ENCODE measurements around the gene ITSN1. TPM values are rescaled to one million over a fixed set of nuclear protein-coding genes. Genes with fewer than 3 reads are reported as not detected.
"Not testable (repeated sequence)": the region's sequence is repeated elsewhere in the genome, so short reads cannot be mapped to it uniquely, and the experiment has no call there.

The ITSN1 gene
- total and polyA plus RNA-seq, 2 experiments from 2014 or later = 35.5 to 57.1 TPM

- TF ChIP-seq EZH2phosphoT487 (IDR thresholded peaks at IDR 0.05; ENCODE audit: insufficient read depth, low read depth) (no peak), EZH2 (IDR thresholded peaks at IDR 0.05; ENCODE audit: insufficient read depth, poor library complexity, severe bottlenecking) (no peak)
- peaks cover 26% of the 10 kb centered on the region for H3K36me3 ChIP-seq (ENCODE audit: low read depth)
- no peaks in the 10 kb centered on the region for H3K4me1 ChIP-seq (ENCODE audit: insufficient read depth)
- H3K79me2 ChIP-seq (ENCODE audit: insufficient read depth) = no peaks in the 10 kb centered on the region
- no peak overlapping the region for H2AFZ ChIP-seq
- no peak overlapping the region for H3K27ac ChIP-seq
- H3K4me3 ChIP-seq = no peak overlapping the region
- H3K9me2 ChIP-seq (ENCODE audit: insufficient read depth) = no peaks in the 10 kb centered on the region
- in situ Hi-C loops (cut with MboI) = no loop called here
- 92 to 100% methylated on average over 2 of the region's 2 CpGs for WGBS, 2 experiments (ENCODE audit: low coverage in 1 of 2, low lambda C conversion rate in 2 of 2, missing lambda C conversion rate in 2 of 2)
- H3F3A ChIP-seq (ENCODE audit: insufficient read depth) = no peaks in the 10 kb centered on the region
- no peaks in the 10 kb centered on the region for H3K27me3 ChIP-seq (replicated peaks; ENCODE audit: insufficient read depth)
- H4K20me1 ChIP-seq (ENCODE audit: insufficient read depth) = no peaks in the 10 kb centered on the region
- no peak overlapping the region for H3K4me2 ChIP-seq (ENCODE audit: unreplicated experiment)
- H3K9me3 ChIP-seq (ENCODE audit: low read depth) = no peaks in the 10 kb centered on the region
- no peak overlapping the region for H3K9ac ChIP-seq
- no peak for DNase-seq
These were observed 23.9 kb upstream of the ITSN1 start for GRCh38 chr21:33618407-33618806.

DNA sequence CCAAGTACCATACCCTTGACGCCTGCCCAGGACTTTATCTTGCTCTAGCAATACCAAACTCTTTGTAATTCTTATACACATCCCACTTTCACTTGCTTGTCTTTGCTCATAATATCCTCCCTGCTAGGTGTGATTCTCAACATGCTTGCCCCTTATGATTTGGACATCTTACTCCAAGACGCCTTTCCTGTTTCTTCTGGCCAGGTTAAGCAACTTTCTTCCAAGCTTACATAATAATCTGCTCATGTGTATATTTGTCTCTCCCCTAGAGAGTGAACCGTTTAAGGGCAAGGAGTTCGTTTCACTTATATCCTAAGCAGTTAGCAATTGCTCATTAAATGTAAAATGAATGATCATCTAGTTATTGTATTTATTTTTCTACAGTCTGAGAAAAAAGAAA, 22.6 kb upstream of the ITSN1 start:
- Histone ChIP-seq H3K4me2 (ENCODE audit: unreplicated experiment) (no peak overlapping the region), H3K79me2 (ENCODE audit: insufficient read depth) (no peaks in the 10 kb centered on the region), H3K4me1 (ENCODE audit: insufficient read depth) (no peaks in the 10 kb centered on the region), H3K9ac (no peak overlapping the region), H3F3A (ENCODE audit: insufficient read depth) (no peaks in the 10 kb centered on the region), H3K9me2 (ENCODE audit: insufficient read depth) (no peaks in the 10 kb centered on the region), H4K20me1 (ENCODE audit: insufficient read depth) (no peaks in the 10 kb centered on the region), H3K4me3 (no peak overlapping the region), H2AFZ (no peak overlapping the region), H3K9me3 (ENCODE audit: low read depth) (no peaks in the 10 kb centered on the region), H3K27ac (no peak overlapping the region), H3K36me3 (ENCODE audit: low read depth) (peaks cover 32% of the 10 kb centered on the region), H3K27me3 (replicated peaks; ENCODE audit: insufficient read depth) (no peaks in the 10 kb centered on the region)
- DNase-seq = no peak
- WGBS, 2 experiments (ENCODE audit: low coverage in 1 of 2, low lambda C conversion rate in 2 of 2, missing lambda C conversion rate in 2 of 2) = 96 to 99% methylated on average over 4 of the region's 4 CpGs
- TF ChIP-seq EZH2 (IDR thresholded peaks at IDR 0.05; ENCODE audit: insufficient read depth, poor library complexity, severe bottlenecking) (no peak), EZH2phosphoT487 (IDR thresholded peaks at IDR 0.05; ENCODE audit: insufficient read depth, low read depth) (no peak)
- in situ Hi-C loops (cut with MboI) = no loop called here

GRCh38 chr21:33622253-33622652, 20.0 kb upstream of the ITSN1 start:
- H3K9me3 ChIP-seq (ENCODE audit: low read depth) = no peaks in the 10 kb centered on the region
- in situ Hi-C loops (cut with MboI) = no loop called here
- H3K36me3 ChIP-seq (ENCODE audit: low read depth) = peaks cover 25% of the 10 kb centered on the region
- no peaks in the 10 kb centered on the region for H3K9me2 ChIP-seq (ENCODE audit: insufficient read depth)
- H3K27me3 ChIP-seq (replicated peaks; ENCODE audit: insufficient read depth) = no peaks in the 10 kb centered on the region
- no peak overlapping the region for H3K27ac ChIP-seq
- no peak overlapping the region for H2AFZ ChIP-seq
- no peak overlapping the region for H3K9ac ChIP-seq
- peaks cover 5% of the 10 kb centered on the region; the same call in 1 of the 2 replicates for H3K79me2 ChIP-seq (ENCODE audit: insufficient read depth)
- TF ChIP-seq EZH2 (IDR thresholded peaks at IDR 0.05; ENCODE audit: insufficient read depth, poor library complexity, severe bottlenecking) = no peak
- TF ChIP-seq EZH2phosphoT487 (IDR thresholded peaks at IDR 0.05; ENCODE audit: insufficient read depth, low read depth) = no peak
- H3K4me2 ChIP-seq (ENCODE audit: unreplicated experiment) = no peak overlapping the region
- no peak for DNase-seq
- no peaks in the 10 kb centered on the region for H3F3A ChIP-seq (ENCODE audit: insufficient read depth)
- no peaks in the 10 kb centered on the region for H4K20me1 ChIP-seq (ENCODE audit: insufficient read depth)
- no peak overlapping the region for H3K4me3 ChIP-seq
- no peaks in the 10 kb centered on the region for H3K4me1 ChIP-seq (ENCODE audit: insufficient read depth)

- H3K4me1 ChIP-seq (ENCODE audit: insufficient read depth); H3K9me2 ChIP-seq (ENCODE audit: insufficient read depth); H3F3A ChIP-seq (ENCODE audit: insufficient read depth); H3K27ac ChIP-seq; H3K4me3 ChIP-seq; DNase-seq; H3K4me2 ChIP-seq (ENCODE audit: unreplicated experiment); H2AFZ ChIP-seq; H3K9me3 ChIP-seq (ENCODE audit: low read depth); H3K27me3 ChIP-seq (replicated peaks; ENCODE audit: insufficient read depth); in situ Hi-C loops (cut with MboI); H3K9ac ChIP-seq; H4K20me1 ChIP-seq (ENCODE audit: insufficient read depth): not testable (repeated sequence)
- Histone ChIP-seq H3K36me3 (ENCODE audit: low read depth) (peaks cover 36% of the 10 kb centered on the region), H3K79me2 (ENCODE audit: insufficient read depth) (peaks cover 18% of the 10 kb centered on the region; the same call in 1 of the 2 replicates)
- WGBS, 2 experiments (ENCODE audit: low coverage in 1 of 2, low lambda C conversion rate in 2 of 2, missing lambda C conversion rate in 2 of 2) = 95 to 98% methylated on average over 7 of the region's 7 CpGs
These were observed 16.1 kb upstream of the ITSN1 start for GRCh38 chr21:33626151-33626550.

DNA sequence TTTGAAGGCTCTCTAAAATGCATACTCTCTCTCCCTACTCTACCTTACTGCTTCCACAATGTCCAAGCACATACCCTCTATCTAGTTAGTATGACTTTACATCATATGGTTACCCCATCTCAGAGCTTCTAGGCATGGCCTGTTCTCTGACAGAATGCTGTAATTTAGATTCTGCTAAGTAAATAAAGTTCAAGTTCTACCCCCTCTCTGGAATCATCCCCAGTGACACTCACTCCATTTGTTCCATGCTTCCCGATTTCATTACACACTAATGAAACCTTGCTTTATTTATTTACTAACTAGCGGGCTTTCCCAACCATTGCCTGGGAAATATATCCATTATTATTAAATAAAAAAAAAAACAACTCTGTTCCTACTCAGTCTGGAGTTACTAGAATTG, 8.0 kb upstream of the ITSN1 start:
- H3K4me1 ChIP-seq (ENCODE audit: insufficient read depth) = no peaks in the 10 kb centered on the region
- H3K4me3 ChIP-seq = no peak overlapping the region
- H3K36me3 ChIP-seq (ENCODE audit: low read depth) = peaks cover 25% of the 10 kb centered on the region
- no peak for DNase-seq
- no peaks in the 10 kb centered on the region for H3K27me3 ChIP-seq (replicated peaks; ENCODE audit: insufficient read depth)
- in situ Hi-C loops (cut with MboI) = no loop called here
- no peaks in the 10 kb centered on the region for H3K9me3 ChIP-seq (ENCODE audit: low read depth)
- H2AFZ ChIP-seq = no peak overlapping the region
- WGBS, 2 experiments (ENCODE audit: low coverage in 1 of 2, low lambda C conversion rate in 2 of 2, missing lambda C conversion rate in 2 of 2) = 96 to 98% methylated on average over 2 of the region's 2 CpGs
- no peaks in the 10 kb centered on the region for H3F3A ChIP-seq (ENCODE audit: insufficient read depth)
- no peak overlapping the region for H3K27ac ChIP-seq
- H4K20me1 ChIP-seq (ENCODE audit: insufficient read depth) = no peaks in the 10 kb centered on the region
- peaks cover 77% of the 10 kb centered on the region for H3K79me2 ChIP-seq (ENCODE audit: insufficient read depth)
- H3K4me2 ChIP-seq (ENCODE audit: unreplicated experiment) = no peak overlapping the region
- TF ChIP-seq EZH2 (IDR thresholded peaks at IDR 0.05; ENCODE audit: insufficient read depth, poor library complexity, severe bottlenecking) (no peak), EZH2phosphoT487 (IDR thresholded peaks at IDR 0.05; ENCODE audit: insufficient read depth, low read depth) (no peak)
- no peaks in the 10 kb centered on the region for H3K9me2 ChIP-seq (ENCODE audit: insufficient read depth)
- H3K9ac ChIP-seq = no peak overlapping the region
